ENCODE results near the gene KCNH8.

Gene KCNH8

DNA sequence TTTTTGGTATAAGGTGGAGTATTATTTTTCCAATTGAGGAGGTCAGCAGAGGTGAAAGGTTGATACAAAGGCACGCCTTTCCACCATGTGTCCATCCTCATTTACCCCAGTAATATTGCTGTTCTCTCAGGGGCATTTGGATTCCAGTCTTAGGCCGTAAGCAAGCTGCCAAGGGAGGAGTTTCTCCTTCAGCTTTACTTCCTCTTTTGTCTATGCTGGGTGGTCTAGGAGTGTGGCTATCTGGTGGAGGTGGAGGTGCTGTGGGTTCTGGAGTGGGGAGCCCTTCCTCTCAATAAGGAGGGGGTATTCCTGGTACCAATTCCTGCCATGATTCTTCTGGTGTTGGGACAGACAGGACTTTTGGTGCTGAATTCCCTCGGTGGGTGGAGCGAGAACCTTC, 340.6 kb downstream of the KCNH8 start:
- no peak for ATAC-seq
- TF ChIP-seq ZFP30 (CRISPR knock-in tag; IDR thresholded peaks at IDR 0.05) (no peak), PATZ1 (CRISPR knock-in tag; IDR thresholded peaks at IDR 0.05; ENCODE audit: borderline replicate concordance) (no peak), TSHZ2 (CRISPR knock-in tag; IDR thresholded peaks at IDR 0.05) (no peak), TOX (CRISPR knock-in tag; IDR thresholded peaks at IDR 0.05; ENCODE audit: borderline replicate concordance) (no peak), ZNF565 (CRISPR knock-in tag; conservative IDR thresholded peaks at IDR 0.05; ENCODE audit: low read depth) (no peak), ISL1 (CRISPR knock-in tag; IDR thresholded peaks at IDR 0.05) (no peak), ZNF8 (CRISPR knock-in tag; IDR thresholded peaks at IDR 0.05) (no peak)
- TF ChIP-seq, protein P1, sequence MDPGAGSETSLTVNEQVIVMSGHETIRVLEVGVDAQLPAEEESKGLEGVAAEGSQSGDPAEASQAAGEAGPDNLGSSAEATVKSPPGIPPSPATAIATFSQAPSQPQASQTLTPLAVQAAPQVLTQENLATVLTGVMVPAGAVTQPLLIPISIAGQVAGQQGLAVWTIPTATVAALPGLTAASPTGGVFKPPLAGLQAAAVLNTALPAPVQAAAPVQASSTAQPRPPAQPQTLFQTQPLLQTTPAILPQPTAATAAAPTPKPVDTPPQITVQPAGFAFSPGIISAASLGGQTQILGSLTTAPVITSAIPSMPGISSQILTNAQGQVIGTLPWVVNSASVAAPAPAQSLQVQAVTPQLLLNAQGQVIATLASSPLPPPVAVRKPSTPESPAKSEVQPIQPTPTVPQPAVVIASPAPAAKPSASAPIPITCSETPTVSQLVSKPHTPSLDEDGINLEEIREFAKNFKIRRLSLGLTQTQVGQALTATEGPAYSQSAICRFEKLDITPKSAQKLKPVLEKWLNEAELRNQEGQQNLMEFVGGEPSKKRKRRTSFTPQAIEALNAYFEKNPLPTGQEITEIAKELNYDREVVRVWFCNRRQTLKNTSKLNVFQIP (CRISPR knock-in tag; IDR thresholded peaks at IDR 0.05; ENCODE audit: borderline replicate concordance, low read depth) = no peak

GRCh38 chr3:19489936-19490335, 341.6 kb downstream of the KCNH8 start:
- no peak for TF ChIP-seq CSRNP3 (CRISPR knock-in tag; IDR thresholded peaks at IDR 0.05)
- no peak for TF ChIP-seq GLIS3 (CRISPR knock-in tag; IDR thresholded peaks at IDR 0.05)
- TF ChIP-seq, protein P1 (CRISPR knock-in tag; IDR thresholded peaks at IDR 0.05; ENCODE audit: borderline replicate concordance, low read depth) = no peak
- no peak for TF ChIP-seq ZFP3 (CRISPR knock-in tag; IDR thresholded peaks at IDR 0.05)
- TF ChIP-seq PATZ1 (CRISPR knock-in tag; IDR thresholded peaks at IDR 0.05; ENCODE audit: borderline replicate concordance) = no peak
- no peak for TF ChIP-seq SNAI2 (CRISPR knock-in tag; IDR thresholded peaks at IDR 0.05)
- no peak for TF ChIP-seq ARNTL (CRISPR knock-in tag; IDR thresholded peaks at IDR 0.05; ENCODE audit: borderline replicate concordance, low read depth)
- TF ChIP-seq ZNF565 (CRISPR knock-in tag; conservative IDR thresholded peaks at IDR 0.05; ENCODE audit: low read depth) = no peak
- TF ChIP-seq CSDC2 (CRISPR knock-in tag; IDR thresholded peaks at IDR 0.05) = no peak
- no peak for ATAC-seq

- ATAC-seq = no peak
- TF ChIP-seq ZFP30 (CRISPR knock-in tag; IDR thresholded peaks at IDR 0.05) = no peak
- TF ChIP-seq RARB (CRISPR knock-in tag; IDR thresholded peaks at IDR 0.05) = no peak
- TF ChIP-seq CSDC2 (CRISPR knock-in tag; IDR thresholded peaks at IDR 0.05) = no peak
- TF ChIP-seq ZNF8 (CRISPR knock-in tag; IDR thresholded peaks at IDR 0.05) = no peak
- no peak for TF ChIP-seq TOX (CRISPR knock-in tag; IDR thresholded peaks at IDR 0.05; ENCODE audit: borderline replicate concordance)
- TF ChIP-seq, protein P1 (CRISPR knock-in tag; IDR thresholded peaks at IDR 0.05; ENCODE audit: borderline replicate concordance, low read depth) = no peak
- TF ChIP-seq TSHZ2 (CRISPR knock-in tag; IDR thresholded peaks at IDR 0.05) = no peak
- no peak for TF ChIP-seq ZNF565 (CRISPR knock-in tag; conservative IDR thresholded peaks at IDR 0.05; ENCODE audit: low read depth)
- no peak for TF ChIP-seq ARNTL (CRISPR knock-in tag; IDR thresholded peaks at IDR 0.05; ENCODE audit: borderline replicate concordance, low read depth)
- TF ChIP-seq SNAI2 (CRISPR knock-in tag; IDR thresholded peaks at IDR 0.05) = no peak
- TF ChIP-seq TCF4 (CRISPR knock-in tag; IDR thresholded peaks at IDR 0.05; ENCODE audit: borderline replicate concordance) = no peak
- no peak for TF ChIP-seq ZNF70 (CRISPR knock-in tag; IDR thresholded peaks at IDR 0.05)
- no peak for TF ChIP-seq ZFP3 (CRISPR knock-in tag; IDR thresholded peaks at IDR 0.05)
These were observed 357.9 kb downstream of the KCNH8 start for GRCh38 chr3:19506171-19506570.

Data from SK-N-SH treated with all-trans-retinoic acid at 6 μM for 48 hours (cell line).